Measurements from ENCODE around the gene ADAMTS10.

ADAMTS10 gene

DNA sequence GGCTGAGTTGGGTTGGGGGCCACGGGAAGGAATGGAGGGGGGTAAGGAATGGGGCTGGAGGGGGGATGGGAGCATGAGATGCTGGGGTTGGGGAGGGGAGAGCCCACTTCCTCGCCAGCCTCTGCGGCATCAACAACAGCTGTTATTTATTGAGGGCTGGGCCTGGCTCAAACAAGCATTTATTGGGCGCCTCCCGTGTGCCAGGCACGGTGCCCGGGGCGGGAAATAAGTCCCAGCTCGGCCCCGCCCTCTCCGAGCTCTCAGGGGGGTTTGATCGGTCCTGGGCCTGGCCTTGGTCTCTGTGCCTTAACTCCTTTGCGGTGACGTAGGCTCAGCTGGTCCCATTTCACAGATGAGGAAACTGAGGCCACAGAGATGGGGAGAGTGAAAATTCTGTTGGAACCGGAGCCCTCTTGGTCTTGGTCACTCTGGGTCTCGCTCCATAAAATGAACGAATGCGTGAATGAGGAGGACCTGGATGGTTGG lies 919 bp upstream of the ADAMTS10 start:
- H3K4me3 ChIP-seq (ENCODE audit: low read length) = no peak overlapping the region
- H3K36me3 ChIP-seq (replicated peaks; ENCODE audit: insufficient read depth, low read length) = no peaks in the 10 kb centered on the region
- no peak for DNase-seq
- H3K27ac ChIP-seq (ENCODE audit: low read length) = no peak overlapping the region
- H3K27me3 ChIP-seq (replicated peaks; ENCODE audit: insufficient read depth, low read length) = peaks cover 58% of the 10 kb centered on the region
- H3K4me2 ChIP-seq (ENCODE audit: low read depth, low read length) = no peak overlapping the region
- no peak overlapping the region for H3K9ac ChIP-seq (ENCODE audit: low read length)
- H3K9me3 ChIP-seq (replicated peaks; ENCODE audit: insufficient read depth, low read length) = no peaks in the 10 kb centered on the region
- no peaks in the 10 kb centered on the region for H3K9me2 ChIP-seq (replicated peaks; ENCODE audit: insufficient read depth, low read length)
- H3K79me2 ChIP-seq (ENCODE audit: low read length) = no peaks in the 10 kb centered on the region
- H2AFZ ChIP-seq (ENCODE audit: low read length) = no peak overlapping the region
- no peaks in the 10 kb centered on the region for H3K4me1 ChIP-seq (ENCODE audit: low read length)
- H3F3A ChIP-seq (ENCODE audit: insufficient read depth, low read length) = no peaks in the 10 kb centered on the region
- TF ChIP-seq, protein P1, sequence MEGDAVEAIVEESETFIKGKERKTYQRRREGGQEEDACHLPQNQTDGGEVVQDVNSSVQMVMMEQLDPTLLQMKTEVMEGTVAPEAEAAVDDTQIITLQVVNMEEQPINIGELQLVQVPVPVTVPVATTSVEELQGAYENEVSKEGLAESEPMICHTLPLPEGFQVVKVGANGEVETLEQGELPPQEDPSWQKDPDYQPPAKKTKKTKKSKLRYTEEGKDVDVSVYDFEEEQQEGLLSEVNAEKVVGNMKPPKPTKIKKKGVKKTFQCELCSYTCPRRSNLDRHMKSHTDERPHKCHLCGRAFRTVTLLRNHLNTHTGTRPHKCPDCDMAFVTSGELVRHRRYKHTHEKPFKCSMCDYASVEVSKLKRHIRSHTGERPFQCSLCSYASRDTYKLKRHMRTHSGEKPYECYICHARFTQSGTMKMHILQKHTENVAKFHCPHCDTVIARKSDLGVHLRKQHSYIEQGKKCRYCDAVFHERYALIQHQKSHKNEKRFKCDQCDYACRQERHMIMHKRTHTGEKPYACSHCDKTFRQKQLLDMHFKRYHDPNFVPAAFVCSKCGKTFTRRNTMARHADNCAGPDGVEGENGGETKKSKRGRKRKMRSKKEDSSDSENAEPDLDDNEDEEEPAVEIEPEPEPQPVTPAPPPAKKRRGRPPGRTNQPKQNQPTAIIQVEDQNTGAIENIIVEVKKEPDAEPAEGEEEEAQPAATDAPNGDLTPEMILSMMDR (IDR thresholded peaks at IDR 0.05; ENCODE audit: low read length) = no peak
- no peak for TF ChIP-seq EZH2 (optimal IDR thresholded peaks at IDR 0.05; ENCODE audit: low read depth, low read length)
- TF ChIP-seq EZH2phosphoT487 (IDR thresholded peaks at IDR 0.05; ENCODE audit: low read length) = no peak
- H4K20me1 ChIP-seq (ENCODE audit: insufficient read depth, low read length) = no peaks in the 10 kb centered on the region

DNA sequence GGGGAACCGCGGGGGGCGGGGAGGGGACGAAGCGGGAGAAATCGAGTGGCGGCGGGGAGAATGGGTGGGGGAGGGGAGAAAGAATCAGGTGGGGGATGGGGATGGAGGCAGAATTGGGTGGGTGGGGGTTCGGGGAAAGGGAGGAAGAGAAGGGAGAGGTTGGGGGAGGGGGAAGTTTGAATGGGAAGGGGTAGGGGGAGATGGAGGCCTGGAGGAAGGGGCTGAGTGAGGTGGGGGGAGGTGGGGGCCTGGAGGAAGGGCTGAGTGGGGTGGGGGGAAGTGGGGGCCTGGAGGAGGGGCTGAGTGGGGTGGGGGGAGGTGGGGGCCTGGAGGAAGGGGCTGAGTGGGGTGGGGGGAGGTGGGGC lies 403 bp upstream of the ADAMTS10 start:
- no peaks in the 10 kb centered on the region for H3K4me1 ChIP-seq (ENCODE audit: low read length)
- no peaks in the 10 kb centered on the region for H3F3A ChIP-seq (ENCODE audit: insufficient read depth, low read length)
- no peak overlapping the region for H3K27ac ChIP-seq (ENCODE audit: low read length)
- no peaks in the 10 kb centered on the region for H3K9me3 ChIP-seq (replicated peaks; ENCODE audit: insufficient read depth, low read length)
- no peak overlapping the region for H3K4me2 ChIP-seq (ENCODE audit: low read depth, low read length)
- TF ChIP-seq, protein P1 (IDR thresholded peaks at IDR 0.05; ENCODE audit: low read length) = no peak
- TF ChIP-seq EZH2 (optimal IDR thresholded peaks at IDR 0.05; ENCODE audit: low read depth, low read length) (no peak), EZH2phosphoT487 (IDR thresholded peaks at IDR 0.05; ENCODE audit: low read length) (no peak)
- H3K36me3 ChIP-seq (replicated peaks; ENCODE audit: insufficient read depth, low read length) = no peaks in the 10 kb centered on the region
- no peak overlapping the region for H2AFZ ChIP-seq (ENCODE audit: low read length)
- H3K79me2 ChIP-seq (ENCODE audit: low read length) = no peaks in the 10 kb centered on the region
- H3K9me2 ChIP-seq (replicated peaks; ENCODE audit: insufficient read depth, low read length) = no peaks in the 10 kb centered on the region
- DNase-seq = no peak
- H3K27me3 ChIP-seq (replicated peaks; ENCODE audit: insufficient read depth, low read length) = peaks cover 58% of the 10 kb centered on the region
- no peaks in the 10 kb centered on the region for H4K20me1 ChIP-seq (ENCODE audit: insufficient read depth, low read length)
- H3K9ac ChIP-seq (ENCODE audit: low read length) = no peak overlapping the region
- H3K4me3 ChIP-seq (ENCODE audit: low read length) = no peak overlapping the region

DNA sequence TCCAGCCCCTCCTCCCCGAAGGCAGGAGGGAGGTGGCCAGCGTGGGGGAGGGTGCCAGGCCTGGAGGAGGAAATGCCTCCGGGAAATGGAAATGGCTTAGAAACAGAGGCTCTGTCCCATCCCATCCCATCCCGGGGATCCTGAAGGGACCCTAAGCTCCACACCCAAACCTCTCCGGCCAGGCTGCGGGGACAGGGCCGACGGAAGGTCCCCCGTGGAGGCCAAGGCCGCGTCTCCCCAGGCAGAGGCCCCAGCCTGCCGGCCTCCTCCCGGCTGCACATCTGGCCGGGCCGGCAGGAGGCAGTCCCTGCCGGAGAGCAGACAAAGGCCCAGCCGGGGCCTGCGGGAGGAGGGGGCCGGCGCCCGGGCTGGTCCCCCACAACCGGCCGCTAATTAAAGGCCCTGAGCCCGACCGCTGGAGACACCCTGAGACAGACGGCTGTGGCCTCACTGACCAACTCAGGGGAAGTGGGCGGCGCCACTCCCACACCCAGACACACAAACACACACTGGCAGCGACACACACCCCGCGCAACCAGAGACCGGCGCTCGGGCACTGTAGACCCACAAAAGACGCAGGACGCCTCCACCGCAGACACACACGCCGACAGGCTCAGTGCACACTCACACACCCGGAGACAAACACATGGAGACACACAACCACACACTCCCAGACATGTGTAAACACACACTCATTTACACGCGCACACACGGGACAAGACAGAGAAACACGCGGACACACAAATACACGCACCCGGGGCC lies 1.1 kb downstream of the ADAMTS10 start:
- Histone ChIP-seq H3K9me3 (replicated peaks; ENCODE audit: insufficient read depth, low read length) (no peaks in the 10 kb centered on the region), H3K4me2 (ENCODE audit: low read depth, low read length) (no peak overlapping the region), H3K9ac (ENCODE audit: low read length) (no peak overlapping the region), H3K79me2 (ENCODE audit: low read length) (no peaks in the 10 kb centered on the region), H3K9me2 (replicated peaks; ENCODE audit: insufficient read depth, low read length) (no peaks in the 10 kb centered on the region), H3F3A (ENCODE audit: insufficient read depth, low read length) (no peaks in the 10 kb centered on the region), H3K4me1 (ENCODE audit: low read length) (no peaks in the 10 kb centered on the region), H3K27me3 (replicated peaks; ENCODE audit: insufficient read depth, low read length) (peaks cover 63% of the 10 kb centered on the region), H4K20me1 (ENCODE audit: insufficient read depth, low read length) (no peaks in the 10 kb centered on the region), H3K4me3 (ENCODE audit: low read length) (no peak overlapping the region), H2AFZ (ENCODE audit: low read length) (no peak overlapping the region), H3K27ac (ENCODE audit: low read length) (no peak overlapping the region), H3K36me3 (replicated peaks; ENCODE audit: insufficient read depth, low read length) (no peaks in the 10 kb centered on the region)
- no peak for TF ChIP-seq EZH2phosphoT487 (IDR thresholded peaks at IDR 0.05; ENCODE audit: low read length)
- DNase-seq = no peak

DNA sequence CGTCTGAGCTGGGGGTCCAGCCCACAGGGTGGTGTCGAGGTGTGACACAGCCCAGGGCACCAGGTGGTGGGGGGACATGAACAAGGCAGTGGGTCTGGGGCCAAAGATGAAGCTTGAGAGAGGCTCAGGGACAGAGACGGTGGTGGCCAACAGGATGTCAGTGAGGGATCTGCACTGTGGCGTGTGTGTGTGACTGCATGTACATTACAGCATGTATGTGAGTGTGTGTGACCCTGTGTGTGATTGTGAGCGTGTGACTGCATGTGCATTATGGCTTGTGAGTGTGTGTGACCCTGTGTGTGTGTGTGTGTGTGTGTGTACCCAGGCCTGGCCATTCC lies 1.6 kb downstream of the ADAMTS10 start:
- Histone ChIP-seq H3K9me2 (replicated peaks; ENCODE audit: insufficient read depth, low read length) (no peaks in the 10 kb centered on the region), H3K9me3 (replicated peaks; ENCODE audit: insufficient read depth, low read length) (no peaks in the 10 kb centered on the region), H4K20me1 (ENCODE audit: insufficient read depth, low read length) (no peaks in the 10 kb centered on the region), H3K27me3 (replicated peaks; ENCODE audit: insufficient read depth, low read length) (peaks cover 66% of the 10 kb centered on the region), H3K9ac (ENCODE audit: low read length) (no peak overlapping the region), H3K4me2 (ENCODE audit: low read depth, low read length) (no peak overlapping the region), H3K79me2 (ENCODE audit: low read length) (no peaks in the 10 kb centered on the region), H3K4me1 (ENCODE audit: low read length) (no peaks in the 10 kb centered on the region), H3K27ac (ENCODE audit: low read length) (no peak overlapping the region), H2AFZ (ENCODE audit: low read length) (no peak overlapping the region), H3K36me3 (replicated peaks; ENCODE audit: insufficient read depth, low read length) (no peaks in the 10 kb centered on the region), H3K4me3 (ENCODE audit: low read length) (no peak overlapping the region), H3F3A (ENCODE audit: insufficient read depth, low read length) (no peaks in the 10 kb centered on the region)
- DNase-seq = no peak
- TF ChIP-seq EZH2phosphoT487 (IDR thresholded peaks at IDR 0.05; ENCODE audit: low read length) = no peak
- TF ChIP-seq, protein P1 (IDR thresholded peaks at IDR 0.05; ENCODE audit: low read length) = no peak
- TF ChIP-seq EZH2 (optimal IDR thresholded peaks at IDR 0.05; ENCODE audit: low read depth, low read length) = no peak
